Bronchial epithelial cell (primary cell): ENCODE results near the gene SGSM1. TPM values are rescaled to one million over a fixed set of nuclear protein-coding genes. Genes with fewer than 3 reads are reported as not detected.
A peak's percentile ranks its signal among the peaks of the same experiment; 100 is the strongest.

Experiments used
- DNase-seq: peaks from one replicate; pipeline ENCODE4 v3.0.0-alpha.2; 2010; ENCODE audit warnings: low read depth
- FAIRE-seq: peaks from 2 replicates; lab custom pipeline; 2011; peaks lifted over from hg19 to GRCh38; lab: Jason Lieb, UNC
- H3K27me3 ChIP-seq: 2 replicates; pipeline ENCODE4 v1.5.1; 2011; ENCODE audit warnings: low read length; ENCODE audit not compliant: control insufficient read depth, insufficient read depth
- H3K36me3 ChIP-seq: 2 replicates; pipeline ENCODE4 v1.5.1; 2011; ENCODE audit warnings: low read length; ENCODE audit not compliant: control insufficient read depth, insufficient read depth
- H3K4me3 ChIP-seq: 2 replicates; pipeline ENCODE4 v1.5.1; 2011; ENCODE audit warnings: mild to moderate bottlenecking, low read depth, low read length, control low read depth
- total RNA-seq: library from RNA; depleted of rRNA; stranded (reverse); fragments of >200 nt; gene quantifications from 2 replicates; pipeline ENCODE4 v1.2.1, GENCODE V29; 2014
- TF ChIP-seq, protein P1 (sequence below): IDR thresholded peaks from 2 replicates; pipeline ENCODE4 v1.5.1; 2011; ENCODE audit warnings: mild to moderate bottlenecking, moderate library complexity, low read length, control low read depth, inconsistent platforms; ENCODE audit not compliant: insufficient read depth, severe bottlenecking

Gene SGSM1
- total RNA-seq, 1 donor from 2014 or later, result not detected

DNA sequence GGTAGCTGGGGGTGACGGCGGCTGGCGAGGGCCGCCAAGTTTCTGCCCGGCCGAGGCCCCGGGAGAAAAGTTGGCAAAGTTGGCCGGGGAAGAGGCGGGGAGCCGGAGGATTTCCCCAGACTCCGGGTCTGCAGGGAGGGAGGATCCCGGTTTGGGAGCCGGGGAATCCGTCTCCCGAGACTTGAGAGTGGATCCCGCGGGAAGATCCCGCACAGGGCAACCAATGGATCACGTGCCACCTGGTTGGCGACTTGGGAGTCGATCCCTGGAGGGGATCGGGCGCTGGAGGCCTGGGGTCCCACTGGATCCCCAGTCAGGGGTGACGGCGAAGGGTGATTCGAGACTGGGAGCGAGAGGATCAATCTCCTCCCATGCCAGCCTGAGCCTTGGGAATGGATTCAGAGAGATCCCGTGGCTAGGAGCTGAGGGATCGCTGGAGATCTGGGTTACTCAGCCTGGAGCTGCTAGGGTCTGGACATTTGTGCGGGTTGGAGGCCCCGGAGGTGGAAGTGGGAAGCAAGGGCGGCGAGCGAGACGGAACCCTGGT lies 146.9 kb downstream of the SGSM1 start:
- DNase-seq (peak; percentile 54), FAIRE-seq (no peak)
- H3K36me3 ChIP-seq, result peaks cover under 1% of the 10 kb centered on the region

DNA sequence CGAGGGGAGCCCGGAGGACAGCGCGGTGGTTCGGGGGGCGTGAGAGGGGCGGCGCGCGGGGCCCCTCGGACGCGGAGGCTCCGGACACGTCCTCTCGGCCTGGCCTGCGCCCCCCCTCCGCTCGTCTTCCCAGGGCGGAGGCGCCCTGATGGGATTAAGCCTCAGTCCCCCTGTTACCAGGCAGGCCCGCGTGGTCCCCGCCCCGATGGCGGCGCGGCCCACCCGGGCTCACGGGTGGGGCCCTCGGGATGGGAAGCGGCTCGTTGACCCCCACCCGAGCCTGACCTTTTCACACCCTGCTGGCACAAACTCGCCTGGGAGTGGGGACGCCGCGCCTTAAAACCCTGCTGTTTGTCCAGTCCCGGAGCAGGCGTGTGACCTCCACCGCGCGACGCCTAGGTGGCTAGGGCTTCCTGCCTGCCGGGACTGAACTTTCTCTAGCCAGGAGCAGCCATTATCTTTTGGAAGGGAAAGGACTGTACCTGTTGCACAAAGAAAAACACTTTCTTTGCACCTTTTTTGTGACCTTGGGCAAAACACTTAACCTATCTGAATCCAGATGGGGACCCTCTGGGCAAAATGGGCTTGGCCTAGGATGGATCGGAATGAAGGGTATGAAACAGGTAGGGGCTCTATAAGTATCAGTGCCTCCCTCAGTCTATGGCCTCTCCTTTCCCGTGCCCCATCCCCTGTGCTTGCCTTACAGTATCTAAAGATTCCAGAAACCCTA lies 147.5 kb downstream of the SGSM1 start:
- peak overlapping the region; percentile 71 for H3K4me3 ChIP-seq
- peaks cover 1% of the 10 kb centered on the region for H3K36me3 ChIP-seq
- H3K27me3 ChIP-seq, result no peaks in the 10 kb centered on the region
- DNase-seq (no peak), FAIRE-seq (no peak)
- TF ChIP-seq, protein P1, sequence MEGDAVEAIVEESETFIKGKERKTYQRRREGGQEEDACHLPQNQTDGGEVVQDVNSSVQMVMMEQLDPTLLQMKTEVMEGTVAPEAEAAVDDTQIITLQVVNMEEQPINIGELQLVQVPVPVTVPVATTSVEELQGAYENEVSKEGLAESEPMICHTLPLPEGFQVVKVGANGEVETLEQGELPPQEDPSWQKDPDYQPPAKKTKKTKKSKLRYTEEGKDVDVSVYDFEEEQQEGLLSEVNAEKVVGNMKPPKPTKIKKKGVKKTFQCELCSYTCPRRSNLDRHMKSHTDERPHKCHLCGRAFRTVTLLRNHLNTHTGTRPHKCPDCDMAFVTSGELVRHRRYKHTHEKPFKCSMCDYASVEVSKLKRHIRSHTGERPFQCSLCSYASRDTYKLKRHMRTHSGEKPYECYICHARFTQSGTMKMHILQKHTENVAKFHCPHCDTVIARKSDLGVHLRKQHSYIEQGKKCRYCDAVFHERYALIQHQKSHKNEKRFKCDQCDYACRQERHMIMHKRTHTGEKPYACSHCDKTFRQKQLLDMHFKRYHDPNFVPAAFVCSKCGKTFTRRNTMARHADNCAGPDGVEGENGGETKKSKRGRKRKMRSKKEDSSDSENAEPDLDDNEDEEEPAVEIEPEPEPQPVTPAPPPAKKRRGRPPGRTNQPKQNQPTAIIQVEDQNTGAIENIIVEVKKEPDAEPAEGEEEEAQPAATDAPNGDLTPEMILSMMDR, result no peak

More for the DNA sequence above, 146.9 kb downstream of the SGSM1 start:
- no peaks in the 10 kb centered on the region for H3K27me3 ChIP-seq
- TF ChIP-seq, protein P1, result no peak
- peak overlapping the region; percentile 71 for H3K4me3 ChIP-seq

DNA sequence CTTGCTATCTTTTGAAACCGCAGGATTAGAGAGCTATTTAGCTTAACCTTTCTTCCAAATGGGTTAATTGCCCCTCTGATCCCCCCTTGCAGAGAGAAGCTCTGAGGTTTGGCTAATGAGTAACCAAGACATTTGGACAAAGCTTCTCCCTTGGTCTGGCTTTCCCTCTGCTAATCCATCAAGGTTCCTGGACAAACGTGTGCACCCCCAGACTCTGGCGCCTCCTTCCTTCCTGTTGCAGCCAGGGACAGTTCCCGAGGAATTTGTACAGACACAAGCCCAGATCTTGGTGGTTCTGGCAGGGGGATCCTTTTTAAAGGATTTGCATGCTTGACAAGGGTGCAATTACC lies 148.1 kb downstream of the SGSM1 start:
- peak overlapping the region; percentile 71 for H3K4me3 ChIP-seq
- TF ChIP-seq, protein P1, result peak; percentile 8
- FAIRE-seq, result no peak
- no peaks in the 10 kb centered on the region for H3K27me3 ChIP-seq
- DNase-seq, result no peak
- peaks cover 1% of the 10 kb centered on the region for H3K36me3 ChIP-seq

DNA sequence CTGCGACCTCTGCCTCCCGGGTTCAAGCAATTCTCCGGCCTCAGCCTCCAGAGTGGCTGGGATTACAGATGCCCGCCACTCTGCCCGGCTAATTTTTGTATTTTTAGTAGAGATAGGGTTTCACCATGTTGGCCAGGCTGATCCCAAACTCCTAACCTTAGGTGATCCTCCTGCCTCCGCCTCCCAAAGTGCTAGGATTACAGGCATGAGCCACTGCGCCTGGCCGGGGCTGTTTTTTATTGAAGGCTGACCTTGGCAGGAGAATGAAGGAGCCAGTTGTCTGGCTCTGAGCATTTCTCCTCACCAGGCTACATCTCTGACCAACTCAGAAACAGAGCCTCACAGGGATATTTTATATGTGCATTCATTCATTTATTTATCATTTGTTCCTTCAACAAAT lies 148.8 kb downstream of the SGSM1 start:
- TF ChIP-seq, protein P1, result no peak
- no peak for FAIRE-seq
- DNase-seq, result no peak
- H3K36me3 ChIP-seq, result peaks cover 1% of the 10 kb centered on the region
- H3K27me3 ChIP-seq, result no peaks in the 10 kb centered on the region
- H3K4me3 ChIP-seq, result no peak overlapping the region

DNA sequence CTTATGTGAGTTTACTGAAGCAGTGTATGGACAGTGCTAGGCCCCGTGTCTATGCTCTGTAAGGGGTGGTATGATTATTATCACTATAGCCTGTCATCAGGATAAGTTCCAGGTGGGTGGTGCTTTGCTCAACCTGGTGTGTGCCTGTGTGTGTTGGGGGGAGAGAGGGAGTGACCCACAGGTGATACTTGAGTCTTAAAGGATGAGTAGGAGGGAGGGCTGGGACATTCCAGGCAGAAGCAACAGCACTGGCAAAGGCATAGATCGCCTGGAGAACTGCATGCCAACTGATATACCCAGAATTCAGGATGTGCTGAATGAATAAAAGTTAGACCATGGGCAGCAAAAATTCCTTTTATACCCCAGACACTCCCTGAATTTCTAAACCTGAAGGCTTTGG lies 151.0 kb downstream of the SGSM1 start:
- FAIRE-seq (no peak), DNase-seq (no peak)
- H3K36me3 ChIP-seq, result peaks cover 3% of the 10 kb centered on the region
- no peak overlapping the region for H3K4me3 ChIP-seq
- H3K27me3 ChIP-seq, result no peaks in the 10 kb centered on the region
- TF ChIP-seq, protein P1, result no peak
